Measurements from ENCODE around the gene MYLK4. TPM values are rescaled to one million over a fixed set of nuclear protein-coding genes. Genes with fewer than 3 reads are reported as not detected.

Gene MYLK4
- total RNA-seq, 1 donor from 2014 or later, result 1.2 TPM

DNA sequence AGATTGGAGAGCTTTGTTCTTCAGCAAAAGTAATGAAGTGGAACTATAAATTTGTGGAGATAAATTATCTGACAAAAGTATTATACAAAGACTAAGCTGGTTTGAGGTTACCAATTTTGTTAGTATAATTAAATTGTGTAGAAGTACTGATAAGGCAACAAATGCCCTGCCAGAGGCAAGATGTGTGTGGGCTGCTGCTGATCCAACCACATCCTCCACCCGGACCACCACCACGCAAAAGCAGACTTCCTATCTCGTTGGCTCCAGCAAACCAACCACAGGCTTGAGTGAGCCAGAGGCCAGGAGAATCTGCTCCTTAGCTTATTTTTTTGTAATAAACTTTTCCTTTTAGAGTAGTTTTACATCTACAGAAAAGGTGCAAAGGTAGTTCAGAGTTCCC lies 1.1 kb upstream of the MYLK4 start:
- Histone ChIP-seq H3K36me3 (no peaks in the 10 kb centered on the region), H3K4me1 (peaks cover 21% of the 10 kb centered on the region), H3K4me3 (no peak overlapping the region), H3K27ac (replicated peaks) (no peak overlapping the region), H3K9me3 (replicated peaks) (no peaks in the 10 kb centered on the region), H3K27me3 (ENCODE audit: low read depth) (no peaks in the 10 kb centered on the region)
- intact Hi-C loops (cut with micrococcal nuclease), result no loop called here
- TF ChIP-seq, protein P1, sequence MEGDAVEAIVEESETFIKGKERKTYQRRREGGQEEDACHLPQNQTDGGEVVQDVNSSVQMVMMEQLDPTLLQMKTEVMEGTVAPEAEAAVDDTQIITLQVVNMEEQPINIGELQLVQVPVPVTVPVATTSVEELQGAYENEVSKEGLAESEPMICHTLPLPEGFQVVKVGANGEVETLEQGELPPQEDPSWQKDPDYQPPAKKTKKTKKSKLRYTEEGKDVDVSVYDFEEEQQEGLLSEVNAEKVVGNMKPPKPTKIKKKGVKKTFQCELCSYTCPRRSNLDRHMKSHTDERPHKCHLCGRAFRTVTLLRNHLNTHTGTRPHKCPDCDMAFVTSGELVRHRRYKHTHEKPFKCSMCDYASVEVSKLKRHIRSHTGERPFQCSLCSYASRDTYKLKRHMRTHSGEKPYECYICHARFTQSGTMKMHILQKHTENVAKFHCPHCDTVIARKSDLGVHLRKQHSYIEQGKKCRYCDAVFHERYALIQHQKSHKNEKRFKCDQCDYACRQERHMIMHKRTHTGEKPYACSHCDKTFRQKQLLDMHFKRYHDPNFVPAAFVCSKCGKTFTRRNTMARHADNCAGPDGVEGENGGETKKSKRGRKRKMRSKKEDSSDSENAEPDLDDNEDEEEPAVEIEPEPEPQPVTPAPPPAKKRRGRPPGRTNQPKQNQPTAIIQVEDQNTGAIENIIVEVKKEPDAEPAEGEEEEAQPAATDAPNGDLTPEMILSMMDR (IDR thresholded peaks at IDR 0.05; ENCODE audit: borderline replicate concordance), result no peak
- DNase-seq, result no peak

DNA sequence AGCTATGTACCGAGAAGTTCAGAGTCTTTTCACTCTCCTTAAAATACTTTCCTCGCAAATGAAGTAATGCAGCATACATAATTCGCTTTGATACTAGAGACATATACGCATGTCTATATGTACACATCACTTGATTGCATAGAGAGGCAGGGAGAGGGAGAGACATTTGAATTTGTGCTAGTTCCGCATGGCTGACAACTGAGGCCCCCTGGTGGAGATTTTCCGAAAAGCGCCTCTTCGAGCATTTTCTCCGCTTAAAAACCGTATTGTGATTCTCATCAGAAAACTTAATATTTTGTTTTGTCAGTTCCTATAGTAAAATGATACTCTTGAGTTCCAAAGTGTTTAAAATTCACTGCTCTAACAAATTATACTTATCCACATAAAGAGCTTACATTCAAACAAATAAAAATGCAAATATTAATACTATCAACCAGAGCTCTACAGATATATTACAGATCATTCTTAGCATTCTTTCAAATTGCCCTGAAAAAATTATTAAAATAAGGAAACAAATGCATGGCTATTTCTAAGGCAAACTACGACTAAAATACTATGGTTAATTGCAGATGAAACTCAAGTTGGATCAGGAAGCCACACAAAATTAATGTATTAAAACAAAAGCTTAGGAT lies 637 bp downstream of the MYLK4 start:
- intact Hi-C loops (cut with micrococcal nuclease), result loop anchor here (5.0 kb wide), 1 partner anchor 1153 kb away; no protein-coding TSS in a partner anchor

DNA sequence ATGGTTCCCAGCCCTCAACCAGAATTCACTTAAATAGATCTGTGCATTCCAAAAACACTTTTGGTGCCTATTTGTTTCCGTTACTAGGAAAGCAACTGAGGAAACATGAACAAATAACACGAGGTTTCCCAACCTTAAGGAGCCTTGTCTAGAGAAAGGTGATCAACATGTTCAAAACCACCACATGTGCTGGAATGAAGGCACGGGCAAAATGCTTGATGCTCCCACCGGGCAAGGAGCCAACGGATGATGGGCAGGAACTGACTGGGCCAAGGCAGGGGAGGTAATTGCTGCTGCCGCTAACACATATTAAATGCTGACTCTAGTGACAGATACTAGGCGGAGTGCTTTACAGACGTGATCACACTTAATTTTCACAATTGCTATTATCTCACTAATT lies 2.5 kb downstream of the MYLK4 start:
- no peaks in the 10 kb centered on the region for H3K27me3 ChIP-seq (ENCODE audit: low read depth)
- no peak overlapping the region for H3K4me3 ChIP-seq
- no peak overlapping the region for H3K27ac ChIP-seq (replicated peaks)
- intact Hi-C loops (cut with micrococcal nuclease), result loop anchor here (5.0 kb wide), 1 partner anchor 1151 kb away; no protein-coding TSS in a partner anchor
- no peaks in the 10 kb centered on the region for H3K9me3 ChIP-seq (replicated peaks)
- no peak for DNase-seq
- TF ChIP-seq, protein P1 (IDR thresholded peaks at IDR 0.05; ENCODE audit: borderline replicate concordance), result no peak
- no peaks in the 10 kb centered on the region for H3K36me3 ChIP-seq
- H3K4me1 ChIP-seq, result peaks cover 28% of the 10 kb centered on the region

More for the DNA sequence above, 637 bp downstream of the MYLK4 start:
- DNase-seq, result peak; percentile 51
- Histone ChIP-seq H3K36me3 (no peaks in the 10 kb centered on the region), H3K27me3 (ENCODE audit: low read depth) (no peaks in the 10 kb centered on the region), H3K9me3 (replicated peaks) (no peaks in the 10 kb centered on the region), H3K4me3 (peak overlapping the region; percentile 41), H3K27ac (replicated peaks) (no peak overlapping the region), H3K4me1 (peaks cover 21% of the 10 kb centered on the region)
- TF ChIP-seq, protein P1 (IDR thresholded peaks at IDR 0.05; ENCODE audit: borderline replicate concordance), result peak; percentile 92

DNA sequence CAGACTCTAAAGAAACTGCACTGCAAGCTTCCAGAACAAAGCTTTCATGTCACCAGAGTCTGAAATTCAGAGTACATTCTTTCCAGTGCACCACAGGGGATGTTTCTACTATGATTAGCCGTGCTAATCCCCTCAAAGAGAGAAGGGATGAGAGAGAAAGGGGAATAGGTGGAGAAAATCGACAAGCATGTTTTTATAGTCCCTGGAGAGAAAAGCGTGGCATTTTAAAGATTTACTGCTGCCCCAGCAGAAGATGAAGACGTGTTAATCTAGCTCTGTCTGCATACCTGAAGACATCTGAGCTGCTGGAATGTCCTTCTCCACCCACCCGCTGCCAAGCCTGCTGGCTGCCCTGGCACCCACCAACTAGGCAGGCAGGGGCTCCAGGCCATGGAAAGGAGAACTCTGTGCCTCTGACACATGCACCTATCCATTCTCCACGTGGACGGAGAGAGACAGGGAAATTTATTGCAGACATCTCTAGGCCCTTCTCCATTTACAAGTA lies 4.1 kb downstream of the MYLK4 start:
- no peak for DNase-seq
- intact Hi-C loops (cut with micrococcal nuclease), result loop anchor here (5.0 kb wide), 1 partner anchor 1149 kb away; no protein-coding TSS in a partner anchor
- Histone ChIP-seq H3K27me3 (ENCODE audit: low read depth) (no peaks in the 10 kb centered on the region), H3K4me1 (peaks cover 28% of the 10 kb centered on the region), H3K4me3 (no peak overlapping the region), H3K36me3 (no peaks in the 10 kb centered on the region), H3K9me3 (replicated peaks) (no peaks in the 10 kb centered on the region), H3K27ac (replicated peaks) (no peak overlapping the region)
- TF ChIP-seq, protein P1 (IDR thresholded peaks at IDR 0.05; ENCODE audit: borderline replicate concordance), result no peak

DNA sequence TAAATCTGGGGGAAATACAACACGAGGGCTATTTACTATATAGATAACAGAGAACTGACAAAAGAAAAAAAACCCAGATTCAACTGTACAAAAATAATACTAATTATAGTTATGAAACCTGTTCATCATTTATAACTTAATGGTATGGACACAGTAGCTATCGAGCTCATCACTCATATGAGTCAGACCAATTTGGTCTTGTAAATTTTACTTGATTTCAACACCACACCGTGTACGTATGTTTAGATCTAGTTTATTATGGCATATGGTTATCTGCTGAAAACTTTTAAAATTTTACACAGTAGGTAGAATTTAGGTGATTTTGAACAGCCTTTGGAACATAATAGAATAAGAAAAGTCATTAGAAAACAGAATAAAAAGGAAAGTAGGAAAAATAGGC lies 5.5 kb downstream of the MYLK4 start:
- H3K4me3 ChIP-seq, result no peak overlapping the region
- intact Hi-C loops (cut with micrococcal nuclease), result loop anchor here (5.0 kb wide), 1 partner anchor 1148 kb away; no protein-coding TSS in a partner anchor

More for the DNA sequence above, 5.5 kb downstream of the MYLK4 start:
- no peaks in the 10 kb centered on the region for H3K27me3 ChIP-seq (ENCODE audit: low read depth)
- no peaks in the 10 kb centered on the region for H3K9me3 ChIP-seq (replicated peaks)
- H3K4me1 ChIP-seq, result peaks cover 33% of the 10 kb centered on the region
- DNase-seq, result no peak
- peak overlapping the region; percentile 93 for H3K27ac ChIP-seq (replicated peaks)
- TF ChIP-seq, protein P1 (IDR thresholded peaks at IDR 0.05; ENCODE audit: borderline replicate concordance), result no peak
- no peaks in the 10 kb centered on the region for H3K36me3 ChIP-seq
